Stomach (tissue), 9 donors: Measurements from ENCODE around the gene U2SURP. TPM values are rescaled to one million over a fixed set of nuclear protein-coding genes. Genes with fewer than 3 reads are reported as not detected.

ENCODE experiments used
- DNase-seq, 2 donors: peaks; one replicate each; pipeline versions ENCODE4 v3.0.0 to v3.0.0-alpha.2; 2013 to 2019
- H3K27ac ChIP-seq, 5 donors: fragments of 200-600 bp in 4 of 5; sonication (generic) in 4 of 5; one replicate each; pipeline ENCODE4 v1.5.1; 2013 to 2019; ENCODE audit warnings: mild to moderate bottlenecking in 1 of 5, moderate library complexity in 1 of 5
- H3K27me3 ChIP-seq, 3 donors: fragments of 200-600 bp; sonication (generic); one replicate each; pipeline ENCODE4 v1.5.1; 2017 to 2019; ENCODE audit warnings: mixed run types in 1 of 3
- H3K36me3 ChIP-seq, 4 donors: fragments of 200-600 bp; sonication (generic); 1 replicate in 3 of 4; 2 replicates in 1 of 4; pipeline ENCODE4 v1.5.1; 2016 to 2019
- H3K4me1 ChIP-seq, 4 donors: fragments of 200-600 bp; sonication (generic); one replicate each; pipeline ENCODE4 v1.5.1; 2016 to 2019
- H3K4me3 ChIP-seq, 4 donors: fragments of 200-600 bp; sonication (generic) in 3 of 4; one replicate each; pipeline ENCODE4 v1.5.1; 2016 to 2019; ENCODE audit warnings: mild to moderate bottlenecking in 1 of 4
- H3K9me3 ChIP-seq, 4 donors: fragments of 200-600 bp; sonication (generic); one replicate each; pipeline ENCODE4 v1.5.1; 2016 to 2019
- EP300 ChIP-seq: sonication (generic); formaldehyde crosslinking; IDR thresholded peaks from one replicate; pipeline ENCODE4 v1.6.1; 2017; ENCODE audit warnings: antibody characterized with exemption
- POLR2A ChIP-seq, 4 donors: fragments of 450-650 bp; IDR thresholded peaks; one replicate each; pipeline ENCODE4 v1.6.1; 2016; ENCODE audit warnings: antibody characterized with exemption in 4 of 4, control low read depth in 2 of 4, mild to moderate bottlenecking in 1 of 4, moderate library complexity in 1 of 4
- POLR2AphosphoS5 ChIP-seq, 3 donors: sonication (generic); formaldehyde crosslinking; IDR thresholded peaks; one replicate each; pipeline ENCODE4 v1.6.1; 2016; ENCODE audit warnings: antibody characterized with exemption in 3 of 3
- WGBS, 5 donors: extraction: QIAGEN DNeasy Blood & Tissue Kit in 3 of 5; methylation state at CpG; one replicate each; pipeline versions ENCODE4 v1.1.5 to v1.1.7; 2013 to 2018; 5-methylcytosine and 5-hydroxymethylcytosine counted together
- intact Hi-C: fragments of 100-400 bp; cut with DNase I; formaldehyde crosslinking; loops from one replicate; pipeline ENCODE4 v1.15.1; 2023; ENCODE audit warnings: low total_unique reads
- polyA plus RNA-seq, 3 donors: library from polyadenylated mRNA; stranded (reverse); fragments of 200-250 nt; gene quantifications; one replicate each; pipeline ENCODE4 v1.2.3, GENCODE V29; 2013
- total RNA-seq, 5 donors: library from RNA; depleted of rRNA; stranded (reverse); fragments of >200 nt; gene quantifications; one replicate each; pipeline versions ENCODE4 v1.1.0 to v1.2.3, GENCODE V29; 2014 to 2016
- TF ChIP-seq, protein P1 (sequence below), 7 experiments: fragments of 450-650 bp in 4 of 7; fragments of 200-600 bp in 3 of 7; sonication (generic) in 3 of 7; IDR thresholded peaks; one replicate each; pipeline ENCODE4 v1.5.1; 2016 to 2019; ENCODE audit warnings: antibody characterized with exemption in 7 of 7, control low read depth in 2 of 7, mild to moderate bottlenecking in 1 of 7
- donor health status: healthy with polysubstance abuse.
- donor health status: Bipolar disorder and iron deficiency.
- donor health status: healthy.

Gene U2SURP
- total and polyA plus RNA-seq, 8 donors: 12.8 to 156 (median 59.9) TPM

- no peak for DNase-seq
- intact Hi-C loops: no loop called here
- TF ChIP-seq, protein P1, sequence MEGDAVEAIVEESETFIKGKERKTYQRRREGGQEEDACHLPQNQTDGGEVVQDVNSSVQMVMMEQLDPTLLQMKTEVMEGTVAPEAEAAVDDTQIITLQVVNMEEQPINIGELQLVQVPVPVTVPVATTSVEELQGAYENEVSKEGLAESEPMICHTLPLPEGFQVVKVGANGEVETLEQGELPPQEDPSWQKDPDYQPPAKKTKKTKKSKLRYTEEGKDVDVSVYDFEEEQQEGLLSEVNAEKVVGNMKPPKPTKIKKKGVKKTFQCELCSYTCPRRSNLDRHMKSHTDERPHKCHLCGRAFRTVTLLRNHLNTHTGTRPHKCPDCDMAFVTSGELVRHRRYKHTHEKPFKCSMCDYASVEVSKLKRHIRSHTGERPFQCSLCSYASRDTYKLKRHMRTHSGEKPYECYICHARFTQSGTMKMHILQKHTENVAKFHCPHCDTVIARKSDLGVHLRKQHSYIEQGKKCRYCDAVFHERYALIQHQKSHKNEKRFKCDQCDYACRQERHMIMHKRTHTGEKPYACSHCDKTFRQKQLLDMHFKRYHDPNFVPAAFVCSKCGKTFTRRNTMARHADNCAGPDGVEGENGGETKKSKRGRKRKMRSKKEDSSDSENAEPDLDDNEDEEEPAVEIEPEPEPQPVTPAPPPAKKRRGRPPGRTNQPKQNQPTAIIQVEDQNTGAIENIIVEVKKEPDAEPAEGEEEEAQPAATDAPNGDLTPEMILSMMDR (IDR thresholded peaks at IDR 0.05): no peak
- TF ChIP-seq POLR2AphosphoS5 (IDR thresholded peaks at IDR 0.05) (no peak), EP300 (no peak), POLR2A (IDR thresholded peaks at IDR 0.05) (no peak)
- Histone ChIP-seq H3K27me3 (peaks cover 14 to 66% (median 55%) of the 10 kb centered on the region in 3 donors), H3K36me3 (no peaks in the 10 kb centered on the region), H3K9me3 (no peaks in the 10 kb centered on the region), H3K27ac (no peak overlapping the region), H3K4me1 (peaks cover 11 to 21% (median 16%) of the 10 kb centered on the region in 4 donors), H3K4me3 (no peak overlapping the region)
- whole genome bisulfite sequencing, 5 donors: 68 to 76% (median 75%) methylated on average over 3 of the region's 3 CpGs
These were observed 35.8 kb upstream of the U2SURP start for GRCh38 chr3:142965581-142965980.

DNA sequence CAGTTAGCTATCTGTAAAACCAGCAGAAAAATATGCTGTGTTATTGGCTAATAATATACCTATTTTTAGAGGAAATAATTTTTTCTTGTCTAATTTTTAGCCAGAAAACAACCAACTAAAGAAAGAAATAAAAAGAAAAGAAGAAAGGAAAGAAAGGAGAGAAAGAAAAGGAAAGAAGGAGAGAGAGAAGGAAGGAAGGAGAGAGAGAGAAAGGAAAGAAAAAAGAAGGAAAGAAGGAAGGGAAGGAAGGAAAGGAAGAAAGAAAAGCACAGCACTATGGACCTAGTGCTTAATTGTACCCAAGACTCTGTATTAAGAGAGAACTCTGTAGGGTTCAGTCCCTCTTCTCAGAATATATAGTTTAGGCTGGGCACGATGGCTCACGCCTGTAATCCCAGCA is 34.6 kb upstream of the U2SURP start:
- intact Hi-C loops: no loop called here
- H3K27me3 ChIP-seq: peaks cover 14 to 58% (median 43%) of the 10 kb centered on the region in 3 donors
- WGBS, 5 donors: 82 to 97% (median 88%) methylated on average over 2 of the region's 2 CpGs

GRCh38 chr3:142968319-142969025 is 32.9 kb upstream of the U2SURP start:
- Histone ChIP-seq H3K4me1 (peaks cover 7 to 14% (median 9%) of the 10 kb centered on the region in 4 donors), H3K4me3 (no peak overlapping the region), H3K27me3 (peaks cover 3 to 41% (median 27%) of the 10 kb centered on the region in 3 donors), H3K27ac (no peak overlapping the region), H3K36me3 (no peaks in the 10 kb centered on the region), H3K9me3 (no peaks in the 10 kb centered on the region)
- TF ChIP-seq, protein P1 (IDR thresholded peaks at IDR 0.05): no peak
- no peak for TF ChIP-seq EP300
- no peak for TF ChIP-seq POLR2A (IDR thresholded peaks at IDR 0.05)
- TF ChIP-seq POLR2AphosphoS5 (IDR thresholded peaks at IDR 0.05): no peak
- intact Hi-C loops: no loop called here
- 57 to 71% (median 58%) methylated on average over 4 of the region's 4 CpGs for WGBS, 5 donors
- DNase-seq: no peak

More for the DNA sequence above, 34.6 kb upstream of the U2SURP start:
- no peak for DNase-seq
- Histone ChIP-seq H3K4me3 (no peak overlapping the region), H3K9me3 (no peaks in the 10 kb centered on the region), H3K36me3 (no peaks in the 10 kb centered on the region), H3K4me1 (peaks cover 11 to 21% (median 16%) of the 10 kb centered on the region in 4 donors), H3K27ac (no peak overlapping the region)
- TF ChIP-seq, protein P1 (IDR thresholded peaks at IDR 0.05): no peak
- TF ChIP-seq POLR2AphosphoS5 (IDR thresholded peaks at IDR 0.05) (no peak), EP300 (no peak), POLR2A (IDR thresholded peaks at IDR 0.05) (no peak)

DNA sequence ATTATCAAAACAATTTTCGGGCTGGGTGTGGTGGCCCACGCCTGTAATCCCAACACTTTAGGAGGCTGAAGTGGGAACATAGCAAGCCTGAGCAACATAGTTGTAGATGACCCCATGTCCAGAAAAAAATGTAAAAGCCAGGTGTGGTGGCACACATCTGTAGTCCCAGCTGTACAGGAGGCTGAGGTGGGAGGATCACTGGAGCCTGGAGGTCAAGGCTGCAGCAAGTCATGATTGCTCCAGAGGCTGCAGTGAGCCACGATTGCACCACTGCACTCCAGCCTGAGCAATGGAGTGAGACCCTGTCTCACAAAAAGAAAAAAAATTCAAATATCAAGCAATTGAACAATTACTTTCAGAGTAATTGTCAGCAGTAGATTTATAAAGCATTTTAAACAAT is 29.9 kb upstream of the U2SURP start:
- Histone ChIP-seq H3K4me1 (peaks cover 0 to 6% (median 0%) of the 10 kb centered on the region in 4 donors), H3K27ac (no peak overlapping the region), H3K36me3 (no peaks in the 10 kb centered on the region), H3K9me3 (no peaks in the 10 kb centered on the region), H3K4me3 (no peak overlapping the region), H3K27me3 (peaks cover 0 to 12% (median 7%) of the 10 kb centered on the region in 3 donors)
- no peak for TF ChIP-seq POLR2AphosphoS5 (IDR thresholded peaks at IDR 0.05)
- no peak for TF ChIP-seq EP300
- TF ChIP-seq, protein P1 (IDR thresholded peaks at IDR 0.05): no peak
- TF ChIP-seq POLR2A (IDR thresholded peaks at IDR 0.05): no peak
- intact Hi-C loops: no loop called here
- 67 to 88% (median 82%) methylated on average over 3 of the region's 3 CpGs for WGBS, 5 donors
- no peak for DNase-seq
